Hepatocyte (in vitro differentiated cells): Measurements from ENCODE around the gene RBFOX2. TPM values are rescaled to one million over a fixed set of nuclear protein-coding genes. Genes with fewer than 3 reads are reported as not detected.

Experiments
- DNase-seq: peaks from one replicate; pipeline ENCODE4 v3.0.0-alpha.2; 2016; ENCODE audit warnings: low spot score
- H2AFZ ChIP-seq: fragments of 200-600 bp; sonication (generic); 2 replicates; pipeline ENCODE4 v1.6.0; 2016; ENCODE audit warnings: antibody characterized with exemption, mild to moderate bottlenecking
- H3K27ac ChIP-seq: fragments of 200-600 bp; sonication (generic); 2 replicates; pipeline ENCODE4 v1.5.1; 2016; ENCODE audit warnings: mild to moderate bottlenecking
- H3K27me3 ChIP-seq: fragments of 200-600 bp; sonication (generic); 2 replicates; pipeline ENCODE4 v1.6.1; 2016
- H3K36me3 ChIP-seq: fragments of 200-600 bp; sonication (generic); replicated peaks from 2 replicates; pipeline ENCODE4 v1.5.1; 2016; ENCODE audit warnings: low read depth; ENCODE audit not compliant: insufficient read depth
- H3K4me1 ChIP-seq: fragments of 200-600 bp; sonication (generic); 2 replicates; pipeline ENCODE4 v1.5.1; 2016; ENCODE audit warnings: mild to moderate bottlenecking, moderate library complexity; ENCODE audit not compliant: insufficient read depth
- H3K4me2 ChIP-seq: fragments of 200-600 bp; sonication (generic); 2 replicates; pipeline ENCODE4 v1.6.0; 2016
- H3K4me3 ChIP-seq: fragments of 200-600 bp; sonication (generic); 2 replicates; pipeline ENCODE4 v1.5.1; 2016; ENCODE audit warnings: mild to moderate bottlenecking
- H3K79me2 ChIP-seq: fragments of 200-600 bp; sonication (generic); 2 replicates; pipeline ENCODE4 v1.6.0; 2017; ENCODE audit warnings: mild to moderate bottlenecking
- H3K9me2 ChIP-seq: fragments of 200-600 bp; sonication (generic); replicated peaks from 2 replicates; pipeline ENCODE4 v1.6.0; 2017; ENCODE audit warnings: mild to moderate bottlenecking; ENCODE audit not compliant: insufficient read depth
- H3K9me3 ChIP-seq: fragments of 200-600 bp; sonication (generic); 2 replicates; pipeline ENCODE4 v1.5.1; 2016; ENCODE audit warnings: low read depth, mild to moderate bottlenecking
- H4K20me1 ChIP-seq: fragments of 200-600 bp; sonication (generic); 2 replicates; pipeline ENCODE4 v1.6.0; 2016; ENCODE audit warnings: mild to moderate bottlenecking; ENCODE audit not compliant: insufficient read depth, poor library complexity, severe bottlenecking
- CTCF ChIP-seq: fragments of 200-600 bp; sonication (generic); IDR thresholded peaks from 2 replicates; pipeline ENCODE4 v1.5.1; 2016; ENCODE audit warnings: antibody characterized with exemption, mild to moderate bottlenecking; ENCODE audit not compliant: poor library complexity
- EZH2 ChIP-seq: fragments of 200-600 bp; sonication (generic); IDR thresholded peaks from 2 replicates; pipeline ENCODE4 v1.6.1; 2016; ENCODE audit warnings: antibody characterized with exemption, mild to moderate bottlenecking, borderline replicate concordance
- EZH2phosphoT487 ChIP-seq: fragments of 200-600 bp; sonication (generic); IDR thresholded peaks from one replicate; pipeline ENCODE4 v1.6.1; 2018; ENCODE audit warnings: antibody characterized with exemption, mild to moderate bottlenecking, low read depth, moderate library complexity; ENCODE audit not compliant: unreplicated experiment, severe bottlenecking
- WGBS: methylation state at CpG from one replicate; pipeline ENCODE4 v1.1.6; 2016; ENCODE audit warnings: low lambda C conversion rate; ENCODE audit errors: missing lambda C conversion rate; 5-methylcytosine and 5-hydroxymethylcytosine counted together
- polyA plus RNA-seq: library from polyadenylated mRNA; unstranded; fragments of >200 nt; fragmentation: Nextera tagmentation; extraction: Ambion mirVana; gene quantifications from 2 replicates; pipeline ENCODE4 v1.2.1, GENCODE V29; 2016
- total RNA-seq: library from RNA; depleted of rRNA; stranded (reverse); fragments of >200 nt; gene quantifications from 2 replicates; pipeline ENCODE4 v1.2.3, GENCODE V29; 2014

The RBFOX2 gene
- total and polyA plus RNA-seq, 2 experiments from 2014 or later, result 76.7 to 133 TPM

- H3K9me2 ChIP-seq, result no peaks in the 10 kb centered on the region
- H3K9me3 ChIP-seq, result no peaks in the 10 kb centered on the region
- DNase-seq, result no peak
- no peaks in the 10 kb centered on the region for H3K27me3 ChIP-seq
- WGBS, result 89% methylated on average over 2 of the region's 4 CpGs
- H2AFZ ChIP-seq, result no peak overlapping the region
- no peak overlapping the region for H3K27ac ChIP-seq
- H3K4me2 ChIP-seq, result no peak overlapping the region
- H3K4me3 ChIP-seq, result no peak overlapping the region
- H4K20me1 ChIP-seq, result no peaks in the 10 kb centered on the region
- TF ChIP-seq EZH2 (no peak), CTCF (no peak)
- no peaks in the 10 kb centered on the region for H3K4me1 ChIP-seq
- H3K36me3 ChIP-seq, result no peaks in the 10 kb centered on the region
- H3K79me2 ChIP-seq, result no peaks in the 10 kb centered on the region
These were observed 317.3 kb downstream of the RBFOX2 start for GRCh38 chr22:35711336-35711735.

- no peaks in the 10 kb centered on the region for H3K4me1 ChIP-seq
- no peaks in the 10 kb centered on the region for H3K79me2 ChIP-seq
- DNase-seq, result no peak
- 88% methylated on average over 7 of the region's 7 CpGs for WGBS
- H3K4me2 ChIP-seq, result no peak overlapping the region
- no peak overlapping the region for H3K27ac ChIP-seq
- no peaks in the 10 kb centered on the region for H3K36me3 ChIP-seq
- no peaks in the 10 kb centered on the region for H4K20me1 ChIP-seq
- H2AFZ ChIP-seq, result no peak overlapping the region
- TF ChIP-seq EZH2, result no peak
- no peak for TF ChIP-seq EZH2phosphoT487
- no peak for TF ChIP-seq CTCF
- no peaks in the 10 kb centered on the region for H3K27me3 ChIP-seq
- H3K9me2 ChIP-seq, result no peaks in the 10 kb centered on the region
- H3K4me3 ChIP-seq, result no peak overlapping the region
- H3K9me3 ChIP-seq, result no peaks in the 10 kb centered on the region
These were observed 319.7 kb downstream of the RBFOX2 start for GRCh38 chr22:35708917-35709316.

GRCh38 chr22:35708453-35708852, 320.2 kb downstream of the RBFOX2 start:
- Histone ChIP-seq H3K36me3 (no peaks in the 10 kb centered on the region), H3K9me3 (no peaks in the 10 kb centered on the region), H3K9me2 (no peaks in the 10 kb centered on the region), H3K4me2 (no peak overlapping the region), H3K4me1 (no peaks in the 10 kb centered on the region), H3K4me3 (no peak overlapping the region), H2AFZ (no peak overlapping the region), H3K79me2 (no peaks in the 10 kb centered on the region), H3K27me3 (no peaks in the 10 kb centered on the region), H3K27ac (no peak overlapping the region), H4K20me1 (no peaks in the 10 kb centered on the region)
- no peak for DNase-seq
- no peak for TF ChIP-seq EZH2phosphoT487
- no peak for TF ChIP-seq EZH2
- no peak for TF ChIP-seq CTCF
- WGBS, result 77% methylated on average over 7 of the region's 7 CpGs

GRCh38 chr22:35705141-35705540, 323.5 kb downstream of the RBFOX2 start:
- WGBS, result 87% methylated on average over 3 of the region's 3 CpGs
- Histone ChIP-seq H3K27me3 (no peaks in the 10 kb centered on the region), H3K79me2 (no peaks in the 10 kb centered on the region), H3K4me3 (no peak overlapping the region), H3K4me1 (no peaks in the 10 kb centered on the region), H4K20me1 (no peaks in the 10 kb centered on the region), H3K27ac (no peak overlapping the region), H3K4me2 (no peak overlapping the region), H3K9me2 (no peaks in the 10 kb centered on the region), H2AFZ (no peak overlapping the region), H3K9me3 (no peaks in the 10 kb centered on the region), H3K36me3 (no peaks in the 10 kb centered on the region)
- DNase-seq, result no peak
- TF ChIP-seq CTCF (no peak), EZH2 (no peak)
